A549 (cell line): Measurements from ENCODE around the gene CD207. TPM values are rescaled to one million over a fixed set of nuclear protein-coding genes. Genes with fewer than 3 reads are reported as not detected.

Experiments
- ATAC-seq, 2 experiments: fragments of 200-7000 bp in 1 of 2; fragments of >200 bp in 1 of 2; cut with Nextera tagmentation in 1 of 2; cut with Tn5 transposase in 1 of 2; 3 replicates each; pipeline versions ENCODE4 v1.8.0 to v1.9.1; 2018 to 2020; ENCODE audit warnings: mild to moderate bottlenecking in 1 of 2, moderate library complexity in 1 of 2
- CTCF ChIA-PET: fragments of 300-600 bp; sonication (Branson Sonifier 250); formaldehyde crosslinking; extraction: SDS; loops from one replicate; lab custom pipeline; 2021; ENCODE audit warnings: antibody characterized with exemption, inconsistent platforms; lab: Yijun Ruan, JAX
- POLR2A ChIA-PET: fragments of 350-600 bp; formaldehyde crosslinking; extraction: SDS; loops from one replicate; lab custom pipeline; 2021; ENCODE audit warnings: antibody characterized with exemption, inconsistent platforms; lab: Yijun Ruan, JAX
- DNase-seq, 2 experiments: peaks; one replicate each; pipeline versions ENCODE4 v3.0.0 to v3.0.0-alpha.2; 2011 to 2016; ENCODE audit warnings: low read depth in 1 of 2, low spot score in 1 of 2
- FAIRE-seq: peaks from 2 replicates; lab custom pipeline; 2011; peaks lifted over from hg19 to GRCh38; lab: Jason Lieb, UNC
- H3K27ac ChIP-seq, 2 experiments: fragments of >200 bp; sonication (Bioruptor Twin); formaldehyde crosslinking; 3 replicates each; pipeline ENCODE4 v1.5.1; 2016 to 2017
- H3K4me1 ChIP-seq: fragments of >200 bp; sonication (Bioruptor Twin); formaldehyde crosslinking; 3 replicates; pipeline ENCODE4 v1.6.1; 2016
- H3K4me2 ChIP-seq: fragments of >200 bp; sonication (Bioruptor Twin); formaldehyde crosslinking; 3 replicates; pipeline ENCODE4 v1.6.1; 2016
- H3K4me3 ChIP-seq: fragments of >200 bp; sonication (Bioruptor Twin); formaldehyde crosslinking; 3 replicates; pipeline ENCODE4 v1.5.1; 2016
- H3K9me3 ChIP-seq: fragments of >200 bp; sonication (Bioruptor Twin); formaldehyde crosslinking; 3 replicates; pipeline ENCODE4 v1.6.1; 2016
- ATOH8 ChIP-seq: fragments of 250-450 bp; sonication (Bioruptor Pico); IDR thresholded peaks from 2 replicates; pipeline ENCODE4 v1.5.0; 2020; ENCODE audit warnings: low read depth, mild to moderate bottlenecking, moderate library complexity
- BHLHE40 ChIP-seq: IDR thresholded peaks from 2 replicates; pipeline ENCODE4 v1.6.1; 2012; ENCODE audit warnings: low read depth, low read length, inconsistent platforms
- CBX8 ChIP-seq: fragments of 200-600 bp; sonication (generic); IDR thresholded peaks from 2 replicates; pipeline ENCODE4 v1.6.1; 2016
- CEBPB ChIP-seq, 2 experiments: fragments of >200 bp in 1 of 2; sonication (Bioruptor Twin) in 1 of 2; formaldehyde crosslinking in 1 of 2; IDR thresholded peaks; 2 replicates each; pipeline ENCODE4 v1.6.1; 2012 to 2016
- CTCF ChIP-seq: fragments of >200 bp; sonication (Bioruptor Twin); formaldehyde crosslinking; IDR thresholded peaks from 3 replicates; pipeline ENCODE4 v1.5.1; 2016
- EHF ChIP-seq: fragments of 250-450 bp; sonication (Bioruptor Pico); IDR thresholded peaks from 2 replicates; pipeline ENCODE4 v1.5.0; 2020; ENCODE audit warnings: mild to moderate bottlenecking
- FOSL2 ChIP-seq, 2 experiments: fragments of 450-650 bp in 1 of 2; fragments of >200 bp in 1 of 2; sonication (Bioruptor Twin) in 1 of 2; formaldehyde crosslinking; IDR thresholded peaks; 2 replicates each; pipeline versions ENCODE4 v1.5.0 to v1.6.1; 2016 to 2020; ENCODE audit warnings: mild to moderate bottlenecking in 1 of 2, moderate library complexity in 1 of 2
- GATA3 ChIP-seq: IDR thresholded peaks from 2 replicates; pipeline ENCODE4 v1.6.1; 2012; ENCODE audit warnings: borderline replicate concordance
- HDAC2 ChIP-seq: fragments of 200-600 bp; sonication (generic); IDR thresholded peaks from 2 replicates; pipeline ENCODE4 v1.6.1; 2016
- HES2 ChIP-seq: fragments of >200 bp; sonication (Bioruptor Twin); formaldehyde crosslinking; IDR thresholded peaks from 2 replicates; pipeline ENCODE4 v1.6.1; 2016
- HEYL ChIP-seq: fragments of 250-450 bp; sonication (Bioruptor Pico); IDR thresholded peaks from 2 replicates; pipeline ENCODE4 v1.8.0; 2021; ENCODE audit warnings: mild to moderate bottlenecking, moderate library complexity
- HOXA7 ChIP-seq: fragments of 250-450 bp; sonication (Bioruptor Pico); IDR thresholded peaks from 2 replicates; pipeline ENCODE4 v1.5.0; 2020; ENCODE audit warnings: mild to moderate bottlenecking, moderate library complexity
- HOXB13 ChIP-seq: fragments of 250-450 bp; sonication (Bioruptor Pico); IDR thresholded peaks from 2 replicates; pipeline ENCODE4 v1.5.0; 2020; ENCODE audit warnings: low read depth, mild to moderate bottlenecking, moderate library complexity
- JUN ChIP-seq, 2 experiments: fragments of >200 bp; sonication (Bioruptor Twin); formaldehyde crosslinking; IDR thresholded peaks; 2 replicates in 1 of 2; 3 replicates in 1 of 2; pipeline ENCODE4 v1.6.1; 2016 to 2017
- JUNB ChIP-seq: fragments of >200 bp; sonication (Bioruptor Twin); formaldehyde crosslinking; IDR thresholded peaks from 2 replicates; pipeline ENCODE4 v1.6.1; 2016
- KDM1A ChIP-seq: fragments of 200-600 bp; sonication (generic); IDR thresholded peaks from 2 replicates; pipeline ENCODE4 v1.6.1; 2016; ENCODE audit warnings: low read depth, mild to moderate bottlenecking
- MAFK ChIP-seq: fragments of 450-650 bp; IDR thresholded peaks from 2 replicates; pipeline ENCODE4 v1.6.1; 2014; ENCODE audit not compliant: partially characterized antibody
- MAX ChIP-seq: IDR thresholded peaks from 2 replicates; pipeline ENCODE4 v1.6.1; 2012
- MYC ChIP-seq: IDR thresholded peaks from 2 replicates; pipeline ENCODE4 v1.6.1; 2012; ENCODE audit warnings: mild to moderate bottlenecking, inconsistent platforms, low read length, improper control_type of control experiment, borderline replicate concordance
- PBX3 ChIP-seq: IDR thresholded peaks from 2 replicates; pipeline ENCODE4 v1.6.1; 2012
- PHF8 ChIP-seq: fragments of 200-600 bp; sonication (generic); IDR thresholded peaks from 2 replicates; pipeline ENCODE4 v1.6.1; 2016; ENCODE audit warnings: low read depth, mild to moderate bottlenecking, antibody characterized with exemption, moderate library complexity, borderline replicate concordance
- POLR2AphosphoS2 ChIP-seq: conservative IDR thresholded peaks from 2 replicates; pipeline ENCODE4 v1.6.1; 2012; ENCODE audit warnings: low read length, improper control_type of control experiment, inconsistent platforms
- RAD21 ChIP-seq, 2 experiments: fragments of >200 bp in 1 of 2; sonication (Bioruptor Twin) in 1 of 2; formaldehyde crosslinking in 1 of 2; IDR thresholded peaks in 1 of 2; conservative IDR thresholded peaks in 1 of 2; 2 replicates in 1 of 2; 3 replicates in 1 of 2; pipeline ENCODE4 v1.6.1; 2012 to 2018; ENCODE audit warnings: inconsistent platforms in 1 of 2
- RARB ChIP-seq: fragments of 250-450 bp; sonication (Bioruptor Pico); IDR thresholded peaks from 2 replicates; pipeline ENCODE4 v1.8.0; 2021; ENCODE audit warnings: mild to moderate bottlenecking, moderate library complexity
- RCOR1 ChIP-seq: fragments of 150-350 bp; IDR thresholded peaks from 2 replicates; pipeline ENCODE4 v1.6.1; 2014; ENCODE audit warnings: antibody characterized with exemption, low read length, low read depth
- RNF2 ChIP-seq: fragments of 200-600 bp; sonication (generic); IDR thresholded peaks from 2 replicates; pipeline ENCODE4 v1.6.1; 2016; ENCODE audit warnings: low read depth, mild to moderate bottlenecking, antibody characterized with exemption, moderate library complexity, borderline replicate concordance
- SMC3 ChIP-seq: fragments of >200 bp; sonication (Bioruptor Twin); formaldehyde crosslinking; IDR thresholded peaks from 3 replicates; pipeline ENCODE4 v1.6.1; 2018; ENCODE audit warnings: inconsistent platforms
- SREBF2 ChIP-seq: fragments of 450-650 bp; IDR thresholded peaks from 2 replicates; pipeline ENCODE4 v1.6.1; 2014; ENCODE audit warnings: mild to moderate bottlenecking, moderate library complexity
- TFCP2L1 ChIP-seq: fragments of 250-450 bp; sonication (Bioruptor Pico); IDR thresholded peaks from 2 replicates; pipeline ENCODE4 v1.5.0; 2021; ENCODE audit warnings: mild to moderate bottlenecking
- TP53 ChIP-seq: fragments of 250-450 bp; sonication (Bioruptor Pico); IDR thresholded peaks from 2 replicates; pipeline ENCODE4 v1.5.0; 2021; ENCODE audit warnings: mild to moderate bottlenecking, moderate library complexity
- ZC3H11A ChIP-seq: fragments of 450-650 bp; IDR thresholded peaks from 2 replicates; pipeline ENCODE4 v1.6.1; 2014; ENCODE audit warnings: antibody characterized with exemption, mild to moderate bottlenecking
- ZFP36 ChIP-seq: fragments of 450-650 bp; IDR thresholded peaks from 2 replicates; pipeline ENCODE4 v1.6.1; 2014; ENCODE audit warnings: borderline replicate concordance; ENCODE audit not compliant: partially characterized antibody
- ZNF302 ChIP-seq: fragments of 250-450 bp; sonication (Bioruptor Pico); IDR thresholded peaks from 2 replicates; pipeline ENCODE4 v1.9.0; 2021; ENCODE audit warnings: inconsistent platforms, mild to moderate bottlenecking, moderate library complexity
- WGBS: methylation state at CpG from one replicate; pipeline ENCODE4 v1.1.6; 2017; ENCODE audit errors: missing lambda C conversion rate; 5-methylcytosine and 5-hydroxymethylcytosine counted together
- polyA plus RNA-seq, 4 experiments: library from polyadenylated mRNA; depleted of rRNA in 3 of 4; stranded (reverse); fragments of >200 nt; fragmentation: RNase III in 1 of 4; extraction: RNeasy Plus Mini Kit Qiagen cat#74134 plus additional on column Dnase treatment in 1 of 4; gene quantifications; 2 replicates in 3 of 4; 3 replicates in 1 of 4; pipeline ENCODE4 v1.2.3, GENCODE V29; 2011 to 2017

CD207 gene
- polyA plus RNA-seq, 2 of the 4 experiments (the other 2 are of a cell fraction), result 0.05 TPM; not detected in 1

- H3K4me1 ChIP-seq, result peaks cover 5% of the 10 kb centered on the region; the same call in 2 of the 3 replicates
- ChIA-PET CTCF (interaction anchor here (0.7 to 13.7 kb wide), 13 partner anchors 10 to 127 kb away, joined by 3 to 486 read pairs (median 6); partner anchors contain the start of genes ATP6V1B1 and FIGLA), POLR2A (no interaction called here)
- H3K27ac ChIP-seq, result no peak overlapping the region
- TF ChIP-seq RNF2, result no peak
- TF ChIP-seq FOSL2 (IDR thresholded peaks at IDR 0.05), result no peak
- no peak for TF ChIP-seq FOSL2 (CRISPR knock-in tag; IDR thresholded peaks at IDR 0.05)
- no peak for TF ChIP-seq SREBF2
- no peak for TF ChIP-seq GATA3
- TF ChIP-seq ATOH8 (CRISPR knock-in tag), result no peak
- no peak for FAIRE-seq
- H3K4me3 ChIP-seq, result no peak overlapping the region
- WGBS, result 38% methylated on average over 4 of the region's 4 CpGs
- ATAC-seq, result no peak
- no peak for DNase-seq
- H3K9me3 ChIP-seq, result peaks cover 3% of the 10 kb centered on the region; the same call in 1 of the 3 replicates
- no peak overlapping the region for H3K4me2 ChIP-seq
These were observed 37.9 kb upstream of the CD207 start for GRCh38 chr2:70873541-70873940.

- WGBS, result 11% methylated on average over 34 of the region's 36 CpGs
- peak; percentile 89 for FAIRE-seq
- TF ChIP-seq CEBPB (IDR thresholded peaks at IDR 0.05), result peak; percentile 84 to 92
- TF ChIP-seq HOXA7 (CRISPR knock-in tag), result no peak
- TF ChIP-seq ZNF302 (CRISPR knock-in tag), result no peak
- no peak for TF ChIP-seq HEYL (CRISPR knock-in tag)
- peak; percentile 70 for TF ChIP-seq ZFP36
- no peak for TF ChIP-seq RNF2
- peak; percentile 33; the same call in 1 of the 2 replicates for TF ChIP-seq MAX
- TF ChIP-seq CTCF, result peak; percentile 98
- no peak for TF ChIP-seq JUNB
- TF ChIP-seq JUN (IDR thresholded peaks at IDR 0.05), result 0 out of 5 replicates have a peak, but pooled peaks of 1 of the 2 experiments have one; percentile 32
- no peak for TF ChIP-seq HDAC2
- TF ChIP-seq BHLHE40, result no peak
- no peak for TF ChIP-seq RARB
- TF ChIP-seq KDM1A, result no peak; the same call in 1 of the 2 replicates
- no peak for TF ChIP-seq HES2
- no peak for TF ChIP-seq HOXB13 (CRISPR knock-in tag)
- TF ChIP-seq ZC3H11A, result no peak
- TF ChIP-seq FOSL2 (IDR thresholded peaks at IDR 0.05), result no peak
- no peak for TF ChIP-seq FOSL2 (CRISPR knock-in tag; IDR thresholded peaks at IDR 0.05)
- no peak for TF ChIP-seq PBX3
- peak; percentile 95 for TF ChIP-seq MAFK
- TF ChIP-seq RCOR1, result no peak
- no peak for TF ChIP-seq TFCP2L1 (CRISPR knock-in tag)
- no peak for TF ChIP-seq POLR2AphosphoS2
- TF ChIP-seq MYC, result no peak
- TF ChIP-seq PHF8, result no peak
- TF ChIP-seq TP53 (CRISPR knock-in tag), result no peak
- peak; percentile 97 to 98 for TF ChIP-seq RAD21 (conservative IDR thresholded peaks at IDR 0.05 in 1 of 2, IDR thresholded peaks at IDR 0.05 in 1 of 2)
- TF ChIP-seq CBX8, result no peak
- no peak for TF ChIP-seq EHF (CRISPR knock-in tag)
- no peak for TF ChIP-seq GATA3
- TF ChIP-seq SMC3, result peak; percentile 97
- Histone ChIP-seq H3K27ac (no peak overlapping the region), H3K9me3 (peaks cover 3% of the 10 kb centered on the region; the same call in 1 of the 3 replicates), H3K4me2 (peak overlapping the region; percentile 92), H3K4me1 (peaks cover 5% of the 10 kb centered on the region; the same call in 2 of the 3 replicates), H3K4me3 (peak overlapping the region; percentile 32)
- ATAC-seq, result peak; percentile 97 to 99
- DNase-seq, result peak; percentile 84 to 88
- CTCF ChIA-PET, result interaction anchor here (0.7 to 13.7 kb wide), 51 partner anchors 8 to 993 kb away, joined by 3 to 486 read pairs (median 6); partner anchors contain the start of genes ANKRD53, ATP6V1B1, FAM136A and FIGLA
- POLR2A ChIA-PET, result interaction anchor here (0.5 to 0.7 kb wide), 2 partner anchors 77 to 111 kb away, joined by 3 to 4 read pairs; no protein-coding TSS in a partner anchor
These were observed 36.0 kb upstream of the CD207 start for GRCh38 chr2:70871398-70872211.
